ENCODE measurements around the gene TMEM154.

TMEM154 gene

DNA sequence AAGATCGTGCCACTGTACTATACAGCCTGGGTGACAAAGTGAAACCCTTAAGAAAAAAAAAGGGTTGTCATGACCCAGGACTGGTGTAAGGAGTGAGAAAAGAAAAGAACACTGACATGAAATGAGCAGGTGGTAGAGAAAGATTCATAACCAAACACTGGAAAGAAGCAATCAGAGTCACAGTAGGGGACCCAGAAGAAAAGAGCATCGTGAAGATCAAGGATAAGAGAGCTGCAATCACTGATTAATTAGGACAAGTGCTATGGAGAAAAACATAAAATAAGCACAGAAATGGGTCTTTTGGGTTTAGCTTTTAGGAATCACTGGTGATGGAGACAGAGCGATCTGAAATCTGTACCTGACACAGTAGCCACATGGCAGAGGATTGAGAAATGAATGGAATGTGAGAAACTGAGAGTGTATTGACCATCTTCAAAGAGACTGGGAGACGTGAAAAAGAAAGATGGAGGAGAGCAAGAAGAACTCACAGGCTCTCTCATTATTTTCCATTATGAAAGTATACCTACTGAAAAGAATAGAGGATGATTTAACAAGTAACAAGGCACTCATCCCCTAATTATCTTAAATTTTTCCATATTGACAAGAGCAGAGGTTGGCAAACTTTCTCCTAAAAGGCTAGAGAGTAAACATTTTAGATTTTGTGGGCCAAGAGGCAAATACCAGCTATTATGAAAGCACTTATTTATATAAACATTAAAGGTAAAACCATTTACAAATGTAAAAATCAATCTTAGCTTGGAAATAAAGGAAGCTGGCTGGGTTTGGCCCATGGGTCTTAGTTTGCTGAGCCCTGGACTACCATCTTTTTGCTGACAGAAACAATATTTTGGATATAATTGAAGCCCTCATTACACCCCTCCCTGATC, 7.3 kb downstream of the TMEM154 start:
- peaks cover 48% of the 10 kb centered on the region for H3K4me1 ChIP-seq (ENCODE audit: insufficient read depth, low read length, severe bottlenecking)
- no peak overlapping the region for H3K4me3 ChIP-seq (ENCODE audit: low read depth, low read length, poor library complexity, severe bottlenecking)
- H3K27ac ChIP-seq (ENCODE audit: low read depth, low read length, poor library complexity, severe bottlenecking), result no peak overlapping the region
- TF ChIP-seq, protein P1, sequence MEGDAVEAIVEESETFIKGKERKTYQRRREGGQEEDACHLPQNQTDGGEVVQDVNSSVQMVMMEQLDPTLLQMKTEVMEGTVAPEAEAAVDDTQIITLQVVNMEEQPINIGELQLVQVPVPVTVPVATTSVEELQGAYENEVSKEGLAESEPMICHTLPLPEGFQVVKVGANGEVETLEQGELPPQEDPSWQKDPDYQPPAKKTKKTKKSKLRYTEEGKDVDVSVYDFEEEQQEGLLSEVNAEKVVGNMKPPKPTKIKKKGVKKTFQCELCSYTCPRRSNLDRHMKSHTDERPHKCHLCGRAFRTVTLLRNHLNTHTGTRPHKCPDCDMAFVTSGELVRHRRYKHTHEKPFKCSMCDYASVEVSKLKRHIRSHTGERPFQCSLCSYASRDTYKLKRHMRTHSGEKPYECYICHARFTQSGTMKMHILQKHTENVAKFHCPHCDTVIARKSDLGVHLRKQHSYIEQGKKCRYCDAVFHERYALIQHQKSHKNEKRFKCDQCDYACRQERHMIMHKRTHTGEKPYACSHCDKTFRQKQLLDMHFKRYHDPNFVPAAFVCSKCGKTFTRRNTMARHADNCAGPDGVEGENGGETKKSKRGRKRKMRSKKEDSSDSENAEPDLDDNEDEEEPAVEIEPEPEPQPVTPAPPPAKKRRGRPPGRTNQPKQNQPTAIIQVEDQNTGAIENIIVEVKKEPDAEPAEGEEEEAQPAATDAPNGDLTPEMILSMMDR (IDR thresholded peaks at IDR 0.05; ENCODE audit: low read length), result no peak
- TF ChIP-seq EZH2 (IDR thresholded peaks at IDR 0.05; ENCODE audit: borderline replicate concordance, low read length), result no peak
- H3K27me3 ChIP-seq (ENCODE audit: insufficient read depth, low read length), result no peaks in the 10 kb centered on the region
- no peaks in the 10 kb centered on the region for H3F3A ChIP-seq (ENCODE audit: insufficient read depth, low read length)
- no peaks in the 10 kb centered on the region for H3K36me3 ChIP-seq (ENCODE audit: insufficient read depth, low read length)
- no peaks in the 10 kb centered on the region for H4K20me1 ChIP-seq (ENCODE audit: insufficient read depth, low read length)
- no peaks in the 10 kb centered on the region for H3K79me2 ChIP-seq (ENCODE audit: insufficient read depth, low read length)
- H3K9ac ChIP-seq (ENCODE audit: low read length), result no peak overlapping the region
- H2AFZ ChIP-seq (ENCODE audit: low read length), result no peak overlapping the region
- H3K9me2 ChIP-seq (ENCODE audit: low read depth, low read length), result no peaks in the 10 kb centered on the region
- no peaks in the 10 kb centered on the region for H3K9me3 ChIP-seq (ENCODE audit: low read length)
- H3K4me2 ChIP-seq (ENCODE audit: low read length), result no peak overlapping the region

DNA sequence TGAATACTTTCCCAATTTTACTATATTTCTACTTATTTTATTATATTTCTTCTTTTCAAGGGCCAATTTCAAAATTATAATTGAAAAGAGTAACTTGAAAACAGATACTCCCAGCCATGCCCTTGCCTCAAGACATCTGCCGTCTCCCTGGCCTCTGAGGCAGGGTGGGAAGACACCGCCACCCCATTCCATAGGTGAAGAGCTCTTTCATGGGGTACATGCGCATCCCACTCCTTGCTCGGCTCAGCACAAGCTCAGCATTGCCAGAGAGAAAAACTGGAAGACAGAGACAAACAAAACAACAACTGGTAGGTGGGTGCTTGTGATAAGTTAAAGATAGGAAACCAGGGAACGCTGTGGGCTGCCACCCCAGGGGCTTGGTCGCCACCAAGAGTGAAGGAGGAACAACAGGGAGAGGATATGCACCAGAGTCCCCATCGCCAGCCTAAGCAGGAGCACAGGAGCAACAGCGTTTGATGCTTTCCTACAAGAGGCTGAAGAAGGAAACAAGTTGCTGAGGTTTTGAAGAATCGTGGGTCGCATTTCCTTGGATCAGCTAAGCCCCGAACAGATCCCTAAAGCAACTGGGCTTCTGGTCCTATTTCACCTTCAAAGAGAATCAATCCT, 11.3 kb downstream of the TMEM154 start:
- Histone ChIP-seq H3K4me2 (ENCODE audit: low read length) (peak overlapping the region; percentile 79), H3K4me1 (ENCODE audit: insufficient read depth, low read length, severe bottlenecking) (peaks cover 72% of the 10 kb centered on the region), H2AFZ (ENCODE audit: low read length) (peak overlapping the region; percentile 51), H3K9me3 (ENCODE audit: low read length) (no peaks in the 10 kb centered on the region), H3K27ac (ENCODE audit: low read depth, low read length, poor library complexity, severe bottlenecking) (peak overlapping the region; percentile 97), H3K4me3 (ENCODE audit: low read depth, low read length, poor library complexity, severe bottlenecking) (peak overlapping the region; percentile 56), H3F3A (ENCODE audit: insufficient read depth, low read length) (peaks cover 6% of the 10 kb centered on the region; the same call in 1 of the 2 replicates), H3K79me2 (ENCODE audit: insufficient read depth, low read length) (no peaks in the 10 kb centered on the region), H3K27me3 (ENCODE audit: insufficient read depth, low read length) (no peaks in the 10 kb centered on the region), H3K9me2 (ENCODE audit: low read depth, low read length) (no peaks in the 10 kb centered on the region), H4K20me1 (ENCODE audit: insufficient read depth, low read length) (no peaks in the 10 kb centered on the region), H3K36me3 (ENCODE audit: insufficient read depth, low read length) (no peaks in the 10 kb centered on the region), H3K9ac (ENCODE audit: low read length) (peak overlapping the region; percentile 64)
- no peak for TF ChIP-seq EZH2 (IDR thresholded peaks at IDR 0.05; ENCODE audit: borderline replicate concordance, low read length)
- TF ChIP-seq, protein P1 (IDR thresholded peaks at IDR 0.05; ENCODE audit: low read length), result no peak

DNA sequence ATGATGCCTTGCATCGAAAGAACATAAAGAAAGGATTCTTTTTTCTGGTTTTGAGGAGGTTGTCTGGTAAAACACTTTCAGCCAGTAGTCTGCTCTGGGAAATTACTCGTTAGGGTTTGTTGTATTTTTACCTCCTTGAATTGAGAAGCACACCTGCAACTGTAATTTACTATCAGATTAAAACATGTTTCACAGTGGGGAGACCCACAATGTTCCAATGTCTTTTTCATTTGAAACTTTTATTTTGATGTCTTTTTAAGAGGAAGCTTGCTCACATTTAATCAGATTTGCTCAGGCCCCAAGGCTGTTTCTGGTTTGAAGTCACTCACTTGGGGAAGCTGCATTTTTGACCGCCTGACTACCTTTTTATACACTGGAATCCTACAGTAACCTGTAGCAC, 12.0 kb downstream of the TMEM154 start:
- Histone ChIP-seq H3K9me3 (ENCODE audit: low read length) (no peaks in the 10 kb centered on the region), H3K4me1 (ENCODE audit: insufficient read depth, low read length, severe bottlenecking) (peaks cover 79% of the 10 kb centered on the region), H3K36me3 (ENCODE audit: insufficient read depth, low read length) (no peaks in the 10 kb centered on the region), H3K9me2 (ENCODE audit: low read depth, low read length) (no peaks in the 10 kb centered on the region), H3K9ac (ENCODE audit: low read length) (peak overlapping the region; percentile 64), H4K20me1 (ENCODE audit: insufficient read depth, low read length) (no peaks in the 10 kb centered on the region), H3K4me3 (ENCODE audit: low read depth, low read length, poor library complexity, severe bottlenecking) (peak overlapping the region; percentile 56), H3K4me2 (ENCODE audit: low read length) (peak overlapping the region; percentile 79), H3K27ac (ENCODE audit: low read depth, low read length, poor library complexity, severe bottlenecking) (peak overlapping the region; percentile 97), H2AFZ (ENCODE audit: low read length) (no peak overlapping the region), H3K27me3 (ENCODE audit: insufficient read depth, low read length) (no peaks in the 10 kb centered on the region), H3F3A (ENCODE audit: insufficient read depth, low read length) (peaks cover 11% of the 10 kb centered on the region; the same call in 1 of the 2 replicates), H3K79me2 (ENCODE audit: insufficient read depth, low read length) (no peaks in the 10 kb centered on the region)
- TF ChIP-seq, protein P1 (IDR thresholded peaks at IDR 0.05; ENCODE audit: low read length), result no peak
- no peak for TF ChIP-seq EZH2 (IDR thresholded peaks at IDR 0.05; ENCODE audit: borderline replicate concordance, low read length)

All from OCI-LY1 (cell line).